Measurements from ENCODE around the gene RELN. TPM values are rescaled to one million over a fixed set of nuclear protein-coding genes. Genes with fewer than 3 reads are reported as not detected.

RELN gene
- total and polyA plus RNA-seq, 9 donors = 0.68 to 8.7 (median 2.7) TPM

DNA sequence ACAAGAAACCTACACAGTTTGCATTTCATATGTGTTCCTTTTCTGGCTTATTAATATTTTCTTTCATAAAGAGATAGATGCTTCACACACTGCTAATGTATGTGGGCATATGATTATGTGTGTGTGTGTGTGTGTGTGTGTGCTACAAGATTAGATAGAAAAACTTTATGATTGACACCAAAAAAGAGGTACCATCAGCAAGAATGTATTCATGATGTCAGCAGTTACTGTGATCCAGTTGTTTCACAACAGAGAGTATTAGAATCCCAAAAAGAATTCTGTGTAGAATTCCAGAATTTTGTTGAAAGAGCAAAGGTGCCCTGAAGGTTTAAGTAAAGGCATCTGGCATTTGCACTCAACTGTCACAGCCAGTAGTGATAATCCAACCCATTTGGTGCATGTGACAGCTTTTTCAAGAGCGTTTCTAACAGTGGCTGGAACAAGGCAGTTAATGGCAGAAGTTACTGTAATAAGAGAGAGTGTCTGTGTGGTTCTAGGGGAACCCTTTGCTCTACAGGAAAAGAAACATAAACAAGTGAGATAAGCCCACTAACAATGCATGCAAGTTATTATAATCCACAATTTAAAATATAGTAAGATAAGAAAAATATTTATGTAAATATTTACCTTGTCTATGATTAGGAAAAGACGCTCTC is 16.6 kb downstream of the RELN start:
- Histone ChIP-seq H3K4me1 (ENCODE audit: insufficient read depth) (no peaks in the 10 kb centered on the region), H3K36me3 (no peaks in the 10 kb centered on the region), H3K27ac (no peak overlapping the region), H3K9me3 (no peaks in the 10 kb centered on the region), H3K27me3 (no peaks in the 10 kb centered on the region), H3K4me3 (no peak overlapping the region)
- DNase-seq = no peak
- TF ChIP-seq POLR2A (IDR thresholded peaks at IDR 0.05) = no peak
- TF ChIP-seq, protein P1, sequence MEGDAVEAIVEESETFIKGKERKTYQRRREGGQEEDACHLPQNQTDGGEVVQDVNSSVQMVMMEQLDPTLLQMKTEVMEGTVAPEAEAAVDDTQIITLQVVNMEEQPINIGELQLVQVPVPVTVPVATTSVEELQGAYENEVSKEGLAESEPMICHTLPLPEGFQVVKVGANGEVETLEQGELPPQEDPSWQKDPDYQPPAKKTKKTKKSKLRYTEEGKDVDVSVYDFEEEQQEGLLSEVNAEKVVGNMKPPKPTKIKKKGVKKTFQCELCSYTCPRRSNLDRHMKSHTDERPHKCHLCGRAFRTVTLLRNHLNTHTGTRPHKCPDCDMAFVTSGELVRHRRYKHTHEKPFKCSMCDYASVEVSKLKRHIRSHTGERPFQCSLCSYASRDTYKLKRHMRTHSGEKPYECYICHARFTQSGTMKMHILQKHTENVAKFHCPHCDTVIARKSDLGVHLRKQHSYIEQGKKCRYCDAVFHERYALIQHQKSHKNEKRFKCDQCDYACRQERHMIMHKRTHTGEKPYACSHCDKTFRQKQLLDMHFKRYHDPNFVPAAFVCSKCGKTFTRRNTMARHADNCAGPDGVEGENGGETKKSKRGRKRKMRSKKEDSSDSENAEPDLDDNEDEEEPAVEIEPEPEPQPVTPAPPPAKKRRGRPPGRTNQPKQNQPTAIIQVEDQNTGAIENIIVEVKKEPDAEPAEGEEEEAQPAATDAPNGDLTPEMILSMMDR (IDR thresholded peaks at IDR 0.05) = no peak
- TF ChIP-seq EP300 (IDR thresholded peaks at IDR 0.05) = no peak
- intact Hi-C loops (cut with DNase I) = no loop called here
- 0 to 24% (median 3%) methylated on average over 2 of the region's 2 CpGs for WGBS, 3 donors

DNA sequence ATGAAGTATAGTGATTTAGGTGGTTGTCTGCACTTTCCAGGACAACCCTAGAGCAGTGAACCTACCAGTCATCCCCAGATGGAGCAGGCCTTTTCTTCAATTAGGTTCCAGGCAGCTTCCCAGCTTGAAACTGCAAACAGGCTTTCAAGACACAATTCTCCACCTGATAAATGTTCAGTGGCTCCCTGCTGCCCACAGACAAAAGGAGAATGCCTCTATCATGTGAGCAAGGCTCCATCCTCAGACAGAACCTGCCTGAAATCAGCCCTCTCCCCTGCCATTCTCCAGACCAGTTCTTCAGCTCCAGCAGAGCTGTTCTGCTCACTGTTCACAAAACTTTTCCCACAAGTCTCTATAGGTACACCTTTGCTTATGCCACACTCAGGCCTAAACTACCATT is 22.1 kb downstream of the RELN start:
- no peak for TF ChIP-seq EP300 (IDR thresholded peaks at IDR 0.05)
- Histone ChIP-seq H3K36me3 (no peaks in the 10 kb centered on the region), H3K4me3 (no peak overlapping the region), H3K4me1 (ENCODE audit: insufficient read depth) (no peaks in the 10 kb centered on the region), H3K9me3 (no peaks in the 10 kb centered on the region), H3K27ac (no peak overlapping the region), H3K27me3 (no peaks in the 10 kb centered on the region)
- no peak for DNase-seq
- intact Hi-C loops (cut with DNase I) = no loop called here

GRCh38 chr7:103966593-103967277 is 22.7 kb downstream of the RELN start:
- no peaks in the 10 kb centered on the region for H3K4me1 ChIP-seq (ENCODE audit: insufficient read depth)
- H3K4me3 ChIP-seq = no peak overlapping the region
- intact Hi-C loops (cut with DNase I) = no loop called here
- no peaks in the 10 kb centered on the region for H3K9me3 ChIP-seq
- DNase-seq = no peak
- 71 to 89% (median 78%) methylated on average over 4 of the region's 4 CpGs for WGBS, 3 donors
- H3K36me3 ChIP-seq = no peaks in the 10 kb centered on the region
- H3K27me3 ChIP-seq = no peaks in the 10 kb centered on the region
- TF ChIP-seq EP300 (IDR thresholded peaks at IDR 0.05) (no peak), POLR2A (IDR thresholded peaks at IDR 0.05) (no peak)
- TF ChIP-seq, protein P1 (IDR thresholded peaks at IDR 0.05) = no peak
- no peak overlapping the region for H3K27ac ChIP-seq

DNA sequence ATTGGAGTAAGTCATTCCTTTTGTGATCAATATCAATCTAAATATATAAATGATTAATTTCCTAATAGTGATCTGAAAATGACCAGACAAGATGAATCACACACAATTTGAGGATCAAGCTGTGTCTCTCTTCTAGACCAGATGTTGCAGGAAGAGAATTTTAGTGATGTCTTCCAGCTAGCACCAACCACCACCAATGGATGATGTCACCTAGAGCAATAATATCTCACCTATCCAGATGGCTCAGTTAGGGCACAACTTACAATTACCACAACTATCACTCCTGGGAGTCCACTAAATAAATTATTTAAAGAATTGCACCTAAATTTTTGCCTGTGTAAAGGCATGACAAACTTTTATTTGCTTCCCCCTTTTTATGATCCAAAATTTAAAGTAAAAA is 25.2 kb downstream of the RELN start:
- TF ChIP-seq, protein P1 (IDR thresholded peaks at IDR 0.05) = no peak
- TF ChIP-seq EP300 (IDR thresholded peaks at IDR 0.05) (no peak), POLR2A (IDR thresholded peaks at IDR 0.05) (no peak)
- H3K27me3 ChIP-seq = no peaks in the 10 kb centered on the region
- H3K9me3 ChIP-seq = no peaks in the 10 kb centered on the region

GRCh38 chr7:103962070-103962469 is 27.4 kb downstream of the RELN start:
- 61 to 67% (median 61%) methylated on average over 6 of the region's 6 CpGs for WGBS, 3 donors
- no peak for DNase-seq
- no peak overlapping the region for H3K27ac ChIP-seq
- H3K4me3 ChIP-seq = no peak overlapping the region
- intact Hi-C loops (cut with DNase I) = no loop called here
- no peak for TF ChIP-seq POLR2A (IDR thresholded peaks at IDR 0.05)
- TF ChIP-seq, protein P1 (IDR thresholded peaks at IDR 0.05) = no peak
- TF ChIP-seq EP300 (IDR thresholded peaks at IDR 0.05) = no peak
- H3K4me1 ChIP-seq (ENCODE audit: insufficient read depth) = no peaks in the 10 kb centered on the region
- H3K9me3 ChIP-seq = no peaks in the 10 kb centered on the region
- H3K36me3 ChIP-seq = no peaks in the 10 kb centered on the region
- no peaks in the 10 kb centered on the region for H3K27me3 ChIP-seq

More for the DNA sequence above, 25.2 kb downstream of the RELN start:
- Histone ChIP-seq H3K4me1 (ENCODE audit: insufficient read depth) (no peaks in the 10 kb centered on the region), H3K27ac (no peak overlapping the region), H3K36me3 (no peaks in the 10 kb centered on the region), H3K4me3 (no peak overlapping the region)
- no peak for DNase-seq
- intact Hi-C loops (cut with DNase I) = no loop called here
